GM21717 (cell line): Measurements from ENCODE around the gene RIPOR1.

ENCODE experiments used
- ATAC-seq: cut with Tn5 transposase; IDR thresholded peaks from one replicate; pipeline ENCODE4 v1.9.1; 2021; ENCODE audit warnings: mild to moderate bottlenecking, moderate library complexity; ENCODE audit not compliant: unreplicated experiment

RIPOR1 gene

DNA sequence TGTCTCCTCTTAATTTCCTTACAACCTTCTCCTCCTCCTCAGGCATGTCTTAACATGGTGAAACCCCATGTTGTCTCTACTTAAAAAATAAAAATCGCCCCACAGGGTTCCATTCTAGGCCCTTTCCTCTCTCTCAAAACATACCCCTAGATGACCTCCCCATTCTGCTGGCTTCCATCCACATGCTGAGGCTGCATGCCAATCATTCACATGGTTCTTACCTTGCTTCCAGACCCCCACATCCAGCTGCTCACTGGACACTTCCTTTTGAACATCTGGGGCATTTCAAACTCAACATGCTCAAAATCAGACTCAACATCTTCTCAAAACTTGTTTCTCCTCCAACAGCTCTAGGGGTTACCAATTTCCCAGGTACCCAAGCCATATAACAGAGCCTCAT is 21.3 kb downstream of the RIPOR1 start:
- no peak for ATAC-seq

DNA sequence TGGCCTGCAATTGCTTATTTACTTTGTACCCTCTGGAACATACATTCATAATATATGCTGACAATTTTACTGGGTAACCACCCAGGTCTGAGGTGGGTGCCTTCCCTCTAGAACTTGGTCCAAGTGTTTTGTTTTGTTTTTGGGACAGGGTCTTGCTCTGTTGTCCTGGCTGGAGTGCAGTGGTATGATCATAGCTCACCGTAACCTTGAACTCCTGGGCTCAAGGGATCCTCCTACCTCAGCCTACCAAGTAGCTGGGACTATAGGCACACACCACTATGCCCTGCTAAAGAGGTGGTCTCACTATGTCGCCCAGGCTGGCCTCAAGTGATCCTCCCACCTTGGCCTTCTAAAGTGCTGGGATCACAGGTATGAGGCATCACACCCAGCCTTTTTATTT is 22.5 kb downstream of the RIPOR1 start:
- ATAC-seq = no peak

DNA sequence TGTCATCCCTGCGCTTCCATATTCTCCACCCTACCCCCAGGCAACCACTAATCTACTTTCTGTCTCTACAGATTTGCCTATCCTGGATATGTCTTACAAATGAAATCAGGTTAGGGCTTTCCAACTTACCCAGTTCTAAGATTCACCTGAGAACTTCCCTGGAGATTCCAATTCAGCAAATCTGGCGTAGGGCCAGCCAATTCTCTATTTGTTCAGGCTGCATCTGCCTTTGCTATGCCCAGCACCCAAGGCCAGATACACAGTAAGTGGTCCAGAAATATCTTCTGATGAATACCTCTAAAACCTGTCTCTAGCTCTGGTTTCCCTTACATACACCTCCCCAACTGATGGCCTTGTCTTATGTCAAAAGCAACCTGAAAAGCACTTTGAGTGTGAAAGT is 23.3 kb downstream of the RIPOR1 start:
- ATAC-seq = no peak

- no peak for ATAC-seq
These were observed 23.8 kb downstream of the RIPOR1 start for GRCh38 chr16:67552476-67552875.

DNA sequence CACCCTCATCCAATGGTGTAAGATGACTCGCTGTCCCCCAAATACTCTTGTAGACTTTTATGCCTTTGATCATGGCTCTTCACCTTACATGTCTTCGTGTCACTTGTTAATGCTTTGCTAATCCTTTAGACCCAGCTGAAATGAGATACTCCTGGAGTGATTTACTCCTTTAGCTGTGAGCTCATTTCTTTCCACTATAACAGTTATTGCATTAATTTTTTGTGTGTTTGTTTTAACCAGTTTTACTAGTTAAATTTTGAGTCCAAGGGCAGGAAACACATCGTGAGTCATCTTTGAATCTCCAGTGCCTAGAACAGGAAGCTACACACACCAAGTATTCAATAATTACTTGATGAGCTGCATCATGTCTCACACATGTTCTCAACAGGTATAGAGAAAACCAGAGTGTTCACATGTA is 27.2 kb downstream of the RIPOR1 start:
- ATAC-seq = no peak

DNA sequence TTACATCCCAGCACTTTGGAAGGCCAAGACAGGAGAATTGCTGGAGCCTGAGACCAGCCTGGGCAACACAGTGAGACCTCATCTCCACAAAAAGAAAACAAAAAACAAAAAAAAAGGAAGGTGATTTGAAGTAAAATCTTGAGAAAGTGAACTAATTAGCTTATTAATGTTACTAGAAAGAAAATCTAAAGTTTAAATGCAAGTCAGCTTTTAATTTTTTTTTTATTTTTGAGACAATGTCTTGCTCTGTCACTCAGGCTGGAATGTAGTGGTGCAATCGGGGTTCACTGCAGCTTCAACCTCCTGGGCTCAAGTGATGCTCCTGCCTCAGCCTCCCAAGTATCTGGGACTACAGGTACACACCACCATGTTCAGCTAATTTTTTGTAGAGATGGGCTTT is 30.2 kb downstream of the RIPOR1 start:
- ATAC-seq = no peak

DNA sequence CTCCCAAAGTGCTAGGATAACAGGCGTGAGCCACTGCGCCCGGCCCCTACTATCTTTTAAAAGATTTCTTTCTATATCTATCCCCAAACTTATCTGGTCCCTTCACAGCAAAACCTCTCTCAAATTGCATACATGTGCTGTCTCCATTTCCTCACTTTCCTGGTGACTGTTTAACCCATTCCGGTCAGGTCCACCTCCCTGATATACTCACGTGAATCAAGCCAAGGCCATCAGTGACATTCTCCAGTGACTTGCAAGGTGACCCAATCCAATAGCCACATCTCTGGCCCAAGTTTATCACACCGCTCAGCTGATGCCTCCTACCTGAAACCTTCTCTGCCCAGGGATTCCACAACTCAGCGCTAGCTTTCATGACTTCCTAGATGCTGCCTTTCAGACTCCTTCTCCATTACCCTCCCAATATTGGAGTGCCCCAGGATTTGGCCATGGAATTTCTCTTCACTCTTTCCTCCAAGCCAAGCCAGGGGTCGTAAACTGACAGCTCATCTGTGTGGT is 32.3 kb downstream of the RIPOR1 start:
- ATAC-seq = no peak

DNA sequence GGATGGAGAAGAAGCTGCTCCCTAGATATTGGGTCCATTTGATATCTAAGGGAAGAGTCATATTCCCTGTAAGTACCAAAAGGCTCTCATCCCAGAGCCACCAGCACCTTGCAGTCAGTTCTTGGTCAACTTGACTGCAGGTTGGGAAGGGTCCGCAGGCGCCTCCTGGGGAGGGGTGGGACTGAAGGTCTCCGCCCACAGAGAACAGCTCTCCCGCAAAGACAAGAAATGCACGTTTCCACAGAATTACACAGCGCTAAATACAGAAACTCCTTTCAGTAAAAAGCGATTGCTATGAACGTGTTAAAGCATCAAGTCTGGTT is 32.8 kb downstream of the RIPOR1 start:
- ATAC-seq = no peak

- ATAC-seq = peak; percentile 66
These were observed 33.3 kb downstream of the RIPOR1 start for GRCh38 chr16:67561824-67562525.

- ATAC-seq = peak; percentile 38
These were observed 33.9 kb downstream of the RIPOR1 start, which contains the start of gene CTCF for GRCh38 chr16:67562526-67562917. CTCF (plus strand) TSS chr16:67562526; CDS start chr16:67610833, 48,307 bp downstream.

GRCh38 chr16:67562918-67563707 is 34.5 kb downstream of the RIPOR1 start:
- peak; percentile 15 for ATAC-seq

- no peak for ATAC-seq
These were observed 35.3 kb downstream of the RIPOR1 start for GRCh38 chr16:67563708-67564468.

DNA sequence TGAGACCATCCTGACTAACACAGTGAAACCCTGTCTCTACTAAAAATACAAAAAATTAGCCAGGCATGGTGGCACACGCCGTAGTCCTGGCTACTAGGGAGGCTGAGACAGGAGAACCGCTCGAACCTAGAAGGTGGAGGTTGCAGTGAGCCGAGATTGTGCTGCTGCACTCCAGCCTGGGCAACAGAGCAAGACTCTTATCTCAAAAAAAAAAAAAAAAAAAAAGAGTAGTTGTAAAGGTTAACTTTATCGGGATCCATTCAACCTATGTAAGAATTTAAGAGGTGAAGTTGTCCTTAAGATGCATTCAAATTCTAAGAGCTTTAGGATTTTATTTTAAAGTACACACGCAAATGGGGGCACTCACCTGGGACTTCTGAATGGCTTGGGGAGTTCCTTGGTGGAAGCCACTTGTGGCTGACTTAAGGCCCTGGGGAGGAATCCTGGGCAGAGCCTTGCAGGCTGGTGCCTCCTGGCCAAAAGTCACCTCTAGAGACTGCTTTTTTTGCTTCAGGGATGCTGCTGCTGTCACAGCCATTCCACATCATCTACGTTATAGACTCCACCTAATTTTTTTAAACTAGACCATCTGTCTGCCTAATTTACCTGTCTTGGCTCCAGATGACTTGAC is 37.0 kb downstream of the RIPOR1 start:
- no peak for ATAC-seq

DNA sequence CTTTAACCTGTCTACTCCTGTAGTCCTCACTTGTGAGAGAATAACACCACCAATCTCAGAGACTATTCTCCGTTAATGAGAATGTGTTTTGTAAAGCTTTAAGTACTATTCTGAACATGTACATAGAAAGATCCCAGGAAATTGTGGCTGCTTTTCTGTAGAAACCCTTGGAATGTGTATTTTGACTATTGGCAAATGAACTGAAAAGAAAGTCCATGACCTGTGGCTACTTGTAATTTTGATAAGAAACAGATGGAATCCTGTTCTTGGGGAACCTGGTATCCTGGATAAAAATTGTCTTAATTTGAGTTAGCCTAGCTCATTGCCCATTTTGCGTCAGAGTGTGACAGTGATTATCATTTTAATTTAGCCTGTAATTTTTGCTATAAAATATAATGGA is 42.8 kb downstream of the RIPOR1 start:
- ATAC-seq = no peak

GRCh38 chr16:67571981-67572431 is 43.4 kb downstream of the RIPOR1 start:
- no peak for ATAC-seq

DNA sequence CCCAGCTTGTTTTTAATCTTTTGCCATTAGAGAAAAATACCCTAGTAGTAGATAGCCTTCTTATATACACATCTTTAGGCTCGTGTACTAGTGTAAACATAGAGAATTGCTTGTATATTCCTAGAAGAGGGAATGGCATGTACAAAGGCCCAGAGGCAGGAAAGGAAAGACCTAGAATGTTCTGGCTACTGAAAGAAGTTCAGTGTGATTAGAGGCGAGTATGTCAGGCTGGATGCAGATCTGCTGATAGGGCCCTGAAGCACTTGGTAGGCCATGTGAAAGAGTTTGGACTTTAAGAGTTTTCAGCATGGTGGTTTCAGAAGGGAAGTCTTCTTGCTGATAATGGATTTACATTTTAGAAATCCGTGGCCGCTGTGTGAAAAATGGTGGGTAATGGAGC is 51.1 kb downstream of the RIPOR1 start:
- ATAC-seq = no peak

- no peak for ATAC-seq
These were observed 51.6 kb downstream of the RIPOR1 start for GRCh38 chr16:67580202-67580601.

DNA sequence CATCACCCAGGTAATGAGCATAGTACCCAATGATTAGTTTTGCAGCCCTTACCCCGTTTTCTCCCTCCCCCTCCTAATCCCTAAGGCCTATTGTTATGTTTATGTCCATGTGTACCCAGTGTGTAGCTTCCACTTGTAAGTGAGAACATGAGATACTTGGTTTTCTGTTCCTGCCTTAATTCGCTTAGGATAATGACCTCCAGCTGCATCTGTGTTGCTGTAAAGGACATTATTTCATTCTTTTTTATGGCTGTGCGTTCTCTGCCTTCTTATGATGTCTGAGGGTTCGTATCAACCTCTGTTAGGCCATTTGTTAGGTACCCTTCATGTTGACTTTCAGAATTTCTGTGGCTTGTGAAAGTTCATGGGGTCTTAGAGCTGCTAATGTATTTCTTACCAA is 64.7 kb downstream of the RIPOR1 start:
- no peak for ATAC-seq

- no peak for ATAC-seq
These were observed 65.1 kb downstream of the RIPOR1 start for GRCh38 chr16:67593701-67594100.

GRCh38 chr16:67594256-67594915 is 65.8 kb downstream of the RIPOR1 start:
- ATAC-seq = no peak
